OCI-LY3 (cell line): ENCODE results near the gene STIM1.

ENCODE experiments used
- CTCF ChIP-seq: fragments of 200-600, 300-600 bp; sonication (generic); IDR thresholded peaks from 2 replicates; pipeline ENCODE4 v1.5.1; 2014; ENCODE audit warnings: antibody characterized with exemption, low read length, low read depth
- EZH2phosphoT487 ChIP-seq: fragments of 200-600 bp; shearing (Covaris generic); IDR thresholded peaks from 2 replicates; pipeline ENCODE4 v1.6.1; 2018; ENCODE audit warnings: antibody characterized with exemption, mixed run types, low read depth

- TF ChIP-seq CTCF = no peak
- TF ChIP-seq EZH2phosphoT487 = no peak
These were observed 39.6 kb upstream of the STIM1 start for GRCh38 chr11:3815845-3816244.
